Measurements from ENCODE around the gene TP53TG5.

GRCh38 chr20:45362804-45363610, 15.1 kb downstream of the TP53TG5 start, which contains the start of gene SYS1:
- TF ChIP-seq ZC3H10 (CRISPR knock-in tag; IDR thresholded peaks at IDR 0.05) (no peak), PATZ1 (CRISPR knock-in tag; IDR thresholded peaks at IDR 0.05; ENCODE audit: borderline replicate concordance) (no peak), TOX (CRISPR knock-in tag; IDR thresholded peaks at IDR 0.05; ENCODE audit: borderline replicate concordance) (no peak), BACH2 (CRISPR knock-in tag; IDR thresholded peaks at IDR 0.05; ENCODE audit: borderline replicate concordance) (no peak), CREB5 (CRISPR knock-in tag; IDR thresholded peaks at IDR 0.05; ENCODE audit: low read depth) (no peak), ARNTL (CRISPR knock-in tag; IDR thresholded peaks at IDR 0.05; ENCODE audit: borderline replicate concordance, low read depth) (no peak), ISL1 (CRISPR knock-in tag; IDR thresholded peaks at IDR 0.05) (no peak), RARB (CRISPR knock-in tag; IDR thresholded peaks at IDR 0.05) (no peak), GLIS3 (CRISPR knock-in tag; IDR thresholded peaks at IDR 0.05) (no peak), ZNF565 (CRISPR knock-in tag; conservative IDR thresholded peaks at IDR 0.05; ENCODE audit: low read depth) (no peak)
- TF ChIP-seq, protein P1, sequence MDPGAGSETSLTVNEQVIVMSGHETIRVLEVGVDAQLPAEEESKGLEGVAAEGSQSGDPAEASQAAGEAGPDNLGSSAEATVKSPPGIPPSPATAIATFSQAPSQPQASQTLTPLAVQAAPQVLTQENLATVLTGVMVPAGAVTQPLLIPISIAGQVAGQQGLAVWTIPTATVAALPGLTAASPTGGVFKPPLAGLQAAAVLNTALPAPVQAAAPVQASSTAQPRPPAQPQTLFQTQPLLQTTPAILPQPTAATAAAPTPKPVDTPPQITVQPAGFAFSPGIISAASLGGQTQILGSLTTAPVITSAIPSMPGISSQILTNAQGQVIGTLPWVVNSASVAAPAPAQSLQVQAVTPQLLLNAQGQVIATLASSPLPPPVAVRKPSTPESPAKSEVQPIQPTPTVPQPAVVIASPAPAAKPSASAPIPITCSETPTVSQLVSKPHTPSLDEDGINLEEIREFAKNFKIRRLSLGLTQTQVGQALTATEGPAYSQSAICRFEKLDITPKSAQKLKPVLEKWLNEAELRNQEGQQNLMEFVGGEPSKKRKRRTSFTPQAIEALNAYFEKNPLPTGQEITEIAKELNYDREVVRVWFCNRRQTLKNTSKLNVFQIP (CRISPR knock-in tag; IDR thresholded peaks at IDR 0.05; ENCODE audit: borderline replicate concordance, low read depth) = no peak
